SU-DHL-6 (cell line): Measurements from ENCODE around the gene THBS2.
"Not testable (repeated sequence)": the region's sequence is repeated elsewhere in the genome, so short reads cannot be mapped to it uniquely, and the experiment has no call there.

ENCODE experiments used
- H2AFZ ChIP-seq: fragments of 200-600 bp; sonication (generic); 2 replicates; pipeline ENCODE4 v1.6.1; 2014; ENCODE audit warnings: low read depth, mild to moderate bottlenecking, moderate library complexity, mixed read lengths, antibody characterized with exemption, low read length; ENCODE audit not compliant: severe bottlenecking
- H3F3A ChIP-seq: fragments of 200-600 bp; shearing (Covaris generic); 2 replicates; pipeline ENCODE4 v1.6.0; 2016; ENCODE audit warnings: antibody characterized with exemption, mild to moderate bottlenecking; ENCODE audit not compliant: insufficient read depth
- H3K27ac ChIP-seq: fragments of 200-600 bp; sonication (generic); 2 replicates; pipeline ENCODE4 v1.5.1; 2016; ENCODE audit warnings: low read depth, mild to moderate bottlenecking, low read length, moderate library complexity, mixed read lengths
- H3K27me3 ChIP-seq: fragments of 200-600 bp; sonication (generic), shearing (Covaris generic); 2 replicates; pipeline ENCODE4 v1.6.0; 2014; ENCODE audit warnings: mild to moderate bottlenecking, low read length
- H3K36me3 ChIP-seq: fragments of 200-600 bp; sonication (generic); 2 replicates; pipeline ENCODE4 v1.6.1; 2014; ENCODE audit warnings: mild to moderate bottlenecking, low read length, mixed read lengths
- H3K4me2 ChIP-seq: fragments of 300-600, 200-600 bp; shearing (Covaris generic), sonication (generic); 2 replicates; pipeline ENCODE4 v1.6.0; 2014; ENCODE audit warnings: low read length, low read depth, mild to moderate bottlenecking; ENCODE audit not compliant: poor library complexity, severe bottlenecking
- H3K4me3 ChIP-seq: fragments of 200-600 bp; sonication (generic); 2 replicates; pipeline ENCODE4 v1.5.1; 2014; ENCODE audit warnings: antibody characterized with exemption, low read length, mild to moderate bottlenecking, mixed read lengths; ENCODE audit not compliant: insufficient read depth, poor library complexity, severe bottlenecking
- H3K79me2 ChIP-seq: fragments of 200-600 bp; sonication (generic); 2 replicates; pipeline ENCODE4 v1.6.1; 2014; ENCODE audit warnings: mild to moderate bottlenecking, low read length, moderate library complexity; ENCODE audit not compliant: insufficient read depth
- H3K9ac ChIP-seq: fragments of 200-600 bp; sonication (generic); 2 replicates; pipeline ENCODE4 v1.7.0; 2014; ENCODE audit warnings: mild to moderate bottlenecking, low read length
- H3K9me2 ChIP-seq: fragments of 200-600 bp; sonication (generic); replicated peaks from 2 replicates; pipeline ENCODE4 v1.6.1; 2014; ENCODE audit warnings: low read length; ENCODE audit not compliant: insufficient read depth
- H3K9me3 ChIP-seq: fragments of 200-600 bp; sonication (generic); 2 replicates; pipeline ENCODE4 v1.6.1; 2014; ENCODE audit warnings: low read length, mixed read lengths; ENCODE audit not compliant: insufficient read depth
- H4K20me1 ChIP-seq: fragments of 200-600 bp; sonication (generic); 2 replicates; pipeline ENCODE4 v1.6.1; 2014; ENCODE audit warnings: low read depth, mild to moderate bottlenecking, antibody characterized with exemption, low read length, moderate library complexity, mixed read lengths
- EZH2phosphoT487 ChIP-seq: fragments of 200-600 bp; sonication (generic), shearing (Covaris generic); conservative IDR thresholded peaks from 2 replicates; pipeline ENCODE4 v1.6.1; 2018; ENCODE audit warnings: mild to moderate bottlenecking, antibody characterized with exemption, low read length, moderate library complexity, mixed read lengths
- TF ChIP-seq, protein P1 (sequence below): fragments of 200-600 bp; sonication (generic); IDR thresholded peaks from one replicate; pipeline ENCODE4 v1.5.1; 2017; ENCODE audit warnings: antibody characterized with exemption, mild to moderate bottlenecking, low read length, moderate library complexity; ENCODE audit not compliant: insufficient read depth, poor library complexity, severe bottlenecking

Gene THBS2

DNA sequence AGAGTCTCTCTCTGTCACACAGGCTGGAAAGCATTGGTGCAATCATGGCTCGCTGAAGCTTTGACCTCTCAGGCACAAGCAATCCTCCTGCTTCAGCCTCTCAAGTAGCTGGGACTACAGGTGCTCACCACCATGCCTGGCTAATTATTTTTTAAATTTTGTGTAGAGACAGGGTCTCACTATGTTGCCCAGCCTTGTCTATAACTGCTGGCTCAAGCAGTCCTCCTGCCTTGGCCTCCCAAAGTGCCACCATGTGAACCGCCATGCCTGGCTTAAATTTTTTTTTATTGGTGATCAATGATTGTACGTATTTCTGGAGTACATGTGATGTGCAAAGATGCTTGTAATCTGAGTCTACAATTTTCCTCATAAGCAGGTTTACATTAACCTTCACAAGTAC lies 54.8 kb downstream of the THBS2 start:
- Histone ChIP-seq H2AFZ (no peak overlapping the region), H3K27ac (no peak overlapping the region), H3K9me2 (no peaks in the 10 kb centered on the region), H3K27me3 (no peaks in the 10 kb centered on the region), H3K79me2 (no peaks in the 10 kb centered on the region), H3K4me2 (no peak overlapping the region), H3K4me3 (no peak overlapping the region), H3K9ac (no peak overlapping the region), H3K36me3 (no peaks in the 10 kb centered on the region), H3K9me3 (no peaks in the 10 kb centered on the region), H3F3A (no peaks in the 10 kb centered on the region), H4K20me1 (no peaks in the 10 kb centered on the region)
- no peak for TF ChIP-seq EZH2phosphoT487
- TF ChIP-seq, protein P1, sequence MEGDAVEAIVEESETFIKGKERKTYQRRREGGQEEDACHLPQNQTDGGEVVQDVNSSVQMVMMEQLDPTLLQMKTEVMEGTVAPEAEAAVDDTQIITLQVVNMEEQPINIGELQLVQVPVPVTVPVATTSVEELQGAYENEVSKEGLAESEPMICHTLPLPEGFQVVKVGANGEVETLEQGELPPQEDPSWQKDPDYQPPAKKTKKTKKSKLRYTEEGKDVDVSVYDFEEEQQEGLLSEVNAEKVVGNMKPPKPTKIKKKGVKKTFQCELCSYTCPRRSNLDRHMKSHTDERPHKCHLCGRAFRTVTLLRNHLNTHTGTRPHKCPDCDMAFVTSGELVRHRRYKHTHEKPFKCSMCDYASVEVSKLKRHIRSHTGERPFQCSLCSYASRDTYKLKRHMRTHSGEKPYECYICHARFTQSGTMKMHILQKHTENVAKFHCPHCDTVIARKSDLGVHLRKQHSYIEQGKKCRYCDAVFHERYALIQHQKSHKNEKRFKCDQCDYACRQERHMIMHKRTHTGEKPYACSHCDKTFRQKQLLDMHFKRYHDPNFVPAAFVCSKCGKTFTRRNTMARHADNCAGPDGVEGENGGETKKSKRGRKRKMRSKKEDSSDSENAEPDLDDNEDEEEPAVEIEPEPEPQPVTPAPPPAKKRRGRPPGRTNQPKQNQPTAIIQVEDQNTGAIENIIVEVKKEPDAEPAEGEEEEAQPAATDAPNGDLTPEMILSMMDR = no peak

GRCh38 chr6:169197929-169198328 lies 55.7 kb downstream of the THBS2 start:
- H3K36me3 ChIP-seq, H3K27ac ChIP-seq, H3K4me2 ChIP-seq, H3K4me3 ChIP-seq, H3K79me2 ChIP-seq, H3K9me2 ChIP-seq, H4K20me1 ChIP-seq, H3K9ac ChIP-seq, H2AFZ ChIP-seq, H3K9me3 ChIP-seq, H3K27me3 ChIP-seq, H3F3A ChIP-seq: not testable (repeated sequence)

GRCh38 chr6:169196279-169196678 lies 57.4 kb downstream of the THBS2 start:
- H3K27ac ChIP-seq, H3K36me3 ChIP-seq, H3K9me3 ChIP-seq, H2AFZ ChIP-seq, H3K9me2 ChIP-seq, H3F3A ChIP-seq, H3K27me3 ChIP-seq, H3K9ac ChIP-seq, H4K20me1 ChIP-seq, H3K4me3 ChIP-seq, H3K79me2 ChIP-seq, H3K4me2 ChIP-seq: not testable (repeated sequence)

DNA sequence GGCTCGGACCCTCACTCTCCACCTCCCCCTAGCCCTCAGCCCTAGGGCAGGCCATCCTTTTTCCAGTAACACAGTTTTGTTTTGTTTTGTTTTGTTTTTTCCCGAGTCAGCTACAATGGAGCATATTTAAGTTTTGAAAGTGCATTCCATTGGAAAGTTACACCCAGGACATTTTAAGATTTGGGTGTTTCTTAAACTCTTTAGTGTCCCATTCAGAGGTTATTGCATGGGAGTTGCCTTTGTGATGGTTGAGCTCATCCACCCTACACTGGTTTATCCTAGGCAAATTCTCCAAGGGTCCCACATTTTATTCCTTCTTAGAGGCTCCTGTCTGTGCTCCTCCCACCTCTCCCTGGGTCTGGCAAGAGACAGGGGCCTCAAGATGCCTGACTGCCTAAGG lies 58.9 kb downstream of the THBS2 start:
- no peak overlapping the region for H3K9ac ChIP-seq
- H3K4me3 ChIP-seq = no peak overlapping the region
- H3K9me3 ChIP-seq = no peaks in the 10 kb centered on the region
- H3K9me2 ChIP-seq = no peaks in the 10 kb centered on the region
- no peak overlapping the region for H3K4me2 ChIP-seq
- TF ChIP-seq, protein P1 = no peak
- TF ChIP-seq EZH2phosphoT487 = no peak
- no peaks in the 10 kb centered on the region for H3K36me3 ChIP-seq
- no peaks in the 10 kb centered on the region for H3K79me2 ChIP-seq
- no peak overlapping the region for H2AFZ ChIP-seq
- H3F3A ChIP-seq = no peaks in the 10 kb centered on the region
- H4K20me1 ChIP-seq = no peaks in the 10 kb centered on the region
- no peaks in the 10 kb centered on the region for H3K27me3 ChIP-seq
- no peak overlapping the region for H3K27ac ChIP-seq
